Hematopoietic multipotent progenitor cell treated with erythropoietin and hydrocortisone succinate and interleukin-3 and kit ligand, for 8 days (in vitro differentiated cells): ENCODE measurements around the gene KCNMA1.

Experiments
- DNase-seq: peaks from one replicate; pipeline ENCODE4 v3.0.0-alpha.2; 2015

The KCNMA1 gene

DNA sequence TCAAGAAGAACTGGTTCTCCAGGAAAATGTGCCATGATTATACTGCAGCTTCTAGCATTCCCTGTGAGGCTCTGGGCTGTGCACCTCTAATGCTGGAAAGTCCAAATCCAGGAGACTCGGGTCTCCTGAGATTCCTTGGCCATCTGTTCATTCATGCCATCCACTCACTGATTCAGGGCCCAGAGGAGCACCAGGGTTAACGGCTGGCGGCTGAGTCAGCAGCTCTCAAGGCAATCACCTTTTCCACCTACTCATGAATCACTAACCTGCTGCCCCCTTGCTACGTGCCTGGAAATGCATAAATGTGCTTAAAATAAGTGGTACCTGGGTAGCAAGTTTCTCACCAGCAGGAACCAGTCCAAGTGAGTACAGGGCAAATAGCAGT, 132.7 kb downstream of the KCNMA1 start:
- no peak for DNase-seq

DNA sequence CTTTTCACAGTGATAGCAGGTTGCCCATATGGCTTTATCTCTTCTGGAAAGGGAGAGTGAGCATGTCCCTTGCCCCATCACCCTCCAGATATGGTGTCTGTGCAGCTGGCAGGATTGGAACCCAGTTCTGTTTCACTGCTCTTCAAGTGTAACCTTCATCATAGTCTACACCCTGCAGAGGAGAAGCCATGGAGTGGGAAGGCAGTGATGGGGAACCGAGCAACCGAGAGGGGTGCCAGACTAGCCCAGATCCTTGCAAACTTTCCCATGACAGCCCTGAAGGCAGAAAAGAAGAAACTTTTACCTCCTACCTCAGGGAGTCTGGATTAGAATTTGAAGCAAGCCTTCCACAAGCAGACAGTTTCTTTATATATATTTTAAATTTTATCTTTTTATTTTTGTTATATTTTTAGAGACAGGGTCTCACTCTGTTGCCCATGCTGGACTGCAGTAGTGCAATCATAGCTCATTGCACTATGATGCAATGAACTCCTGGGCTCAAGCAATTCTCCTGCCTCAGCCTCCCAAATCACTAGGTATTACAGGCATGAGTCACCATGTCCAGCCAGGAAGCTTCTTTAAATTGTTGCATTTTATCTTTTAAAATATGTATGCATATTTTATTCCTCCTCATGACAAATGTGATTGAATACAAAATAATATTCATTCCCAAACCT, 133.3 kb downstream of the KCNMA1 start:
- DNase-seq, result no peak

DNA sequence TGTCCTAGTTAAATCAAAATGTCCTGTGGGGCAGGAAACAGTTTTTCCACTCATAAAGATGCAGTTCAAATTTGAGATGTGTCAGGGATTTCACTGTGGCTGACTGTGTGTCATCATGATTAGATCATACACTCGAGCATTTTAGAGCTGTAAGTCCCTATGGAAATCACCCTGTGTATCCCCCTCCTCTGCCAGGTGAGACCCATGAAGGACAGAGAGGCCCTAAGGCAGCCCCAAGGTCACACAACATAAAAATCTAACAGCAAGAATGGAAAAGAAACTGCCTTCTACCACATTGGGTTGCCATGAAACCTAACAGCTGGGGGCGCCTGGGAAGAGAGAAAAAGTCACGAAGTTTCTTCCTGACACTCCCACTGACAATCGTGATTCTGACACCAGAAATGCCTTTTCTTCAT, 135.8 kb downstream of the KCNMA1 start:
- DNase-seq, result no peak

- DNase-seq, result no peak
These were observed 136.3 kb downstream of the KCNMA1 start for GRCh38 chr10:77501152-77501845.

DNA sequence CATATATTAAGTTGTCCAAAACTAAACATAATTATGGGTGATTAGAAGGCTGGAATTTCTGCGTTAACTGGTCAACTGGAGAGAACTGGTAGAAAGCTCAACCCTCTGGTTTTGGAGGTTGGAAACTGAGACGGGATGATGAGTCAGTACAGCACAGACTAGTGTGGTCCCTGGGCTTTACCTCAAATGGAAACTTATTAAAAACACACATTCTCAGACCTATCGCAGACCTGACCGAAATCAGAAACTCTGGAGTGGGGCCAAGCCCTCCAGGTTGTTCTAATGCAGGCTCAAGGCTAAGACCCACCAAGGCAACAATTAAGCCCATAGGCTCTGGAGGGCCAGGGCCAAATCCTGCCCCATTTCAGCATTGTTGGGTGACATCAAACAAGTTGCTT, 136.9 kb downstream of the KCNMA1 start:
- no peak for DNase-seq

GRCh38 chr10:77498829-77499228, 138.8 kb downstream of the KCNMA1 start:
- no peak for DNase-seq

DNA sequence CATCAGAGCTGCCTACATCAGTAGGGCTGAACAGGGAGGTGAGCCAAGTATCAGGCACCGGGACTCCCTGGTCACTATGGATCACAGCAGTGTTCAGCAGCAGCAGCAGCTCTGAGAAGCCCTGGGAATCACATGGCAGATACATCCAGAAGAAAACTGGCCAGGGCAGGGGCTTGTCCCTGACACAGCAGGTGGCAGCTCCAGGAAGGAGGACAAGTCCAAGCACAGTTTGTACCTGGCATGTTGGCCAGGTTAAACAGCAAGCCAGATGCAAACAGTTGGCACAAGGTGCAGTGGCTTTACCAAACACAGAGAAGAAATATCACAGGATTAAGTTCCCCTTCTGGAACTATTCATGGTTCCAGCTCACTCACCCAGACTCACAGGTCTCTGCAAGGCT, 139.4 kb downstream of the KCNMA1 start:
- DNase-seq, result no peak

- no peak for DNase-seq
These were observed 139.9 kb downstream of the KCNMA1 start for GRCh38 chr10:77497748-77498147.

- no peak for DNase-seq
These were observed 140.6 kb downstream of the KCNMA1 start for GRCh38 chr10:77496941-77497420.

DNA sequence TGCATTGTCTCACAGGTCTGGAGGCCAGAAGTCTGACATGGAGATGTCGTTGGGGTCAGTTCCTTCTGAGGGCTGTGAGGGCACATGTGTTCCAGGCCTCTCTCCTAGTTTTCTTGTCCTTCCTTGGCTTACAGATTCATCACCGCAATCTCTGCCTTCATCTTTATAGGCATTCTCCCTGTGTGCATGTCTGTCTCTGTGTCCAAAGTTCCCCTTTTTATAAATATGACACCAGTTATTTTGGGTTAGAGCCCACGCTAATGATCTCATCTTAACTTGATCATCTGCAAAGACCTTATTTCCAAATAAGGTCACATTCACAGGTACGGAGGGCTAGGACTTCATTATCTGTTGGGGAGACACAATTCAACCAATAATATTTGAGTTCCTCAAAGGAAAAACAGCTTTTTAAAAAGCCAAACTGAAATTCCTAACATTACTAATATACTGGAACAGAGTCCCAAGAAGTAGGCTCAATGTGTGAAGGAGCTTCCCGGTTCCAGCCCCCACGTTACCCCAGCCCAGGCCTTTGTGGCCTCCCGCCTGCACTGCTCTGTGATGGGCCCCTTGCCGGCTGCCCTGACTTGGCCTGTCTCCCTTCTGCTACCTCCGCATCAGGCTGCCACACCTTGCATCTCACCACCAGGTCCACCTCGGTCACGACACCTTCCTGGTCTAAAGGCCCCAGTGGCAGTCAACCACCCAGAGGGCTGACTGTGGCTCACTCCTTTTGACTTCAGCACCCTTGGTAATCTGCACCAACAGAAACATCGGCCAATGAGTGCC, 142.7 kb downstream of the KCNMA1 start:
- DNase-seq, result no peak

GRCh38 chr10:77494327-77494726, 143.3 kb downstream of the KCNMA1 start:
- DNase-seq, result no peak

- no peak for DNase-seq
These were observed 143.8 kb downstream of the KCNMA1 start for GRCh38 chr10:77493851-77494261.

GRCh38 chr10:77493239-77493806, 144.3 kb downstream of the KCNMA1 start:
- DNase-seq, result no peak

- DNase-seq, result no peak
These were observed 145.1 kb downstream of the KCNMA1 start for GRCh38 chr10:77492368-77492994.

GRCh38 chr10:77490534-77491314, 146.9 kb downstream of the KCNMA1 start:
- no peak for DNase-seq

GRCh38 chr10:77486517-77486916, 151.1 kb downstream of the KCNMA1 start:
- no peak for DNase-seq

GRCh38 chr10:77485847-77486246, 151.8 kb downstream of the KCNMA1 start:
- DNase-seq, result no peak

- no peak for DNase-seq
These were observed 155.5 kb downstream of the KCNMA1 start for GRCh38 chr10:77482072-77482471.

GRCh38 chr10:77479586-77479985, 158.0 kb downstream of the KCNMA1 start:
- DNase-seq, result no peak

DNA sequence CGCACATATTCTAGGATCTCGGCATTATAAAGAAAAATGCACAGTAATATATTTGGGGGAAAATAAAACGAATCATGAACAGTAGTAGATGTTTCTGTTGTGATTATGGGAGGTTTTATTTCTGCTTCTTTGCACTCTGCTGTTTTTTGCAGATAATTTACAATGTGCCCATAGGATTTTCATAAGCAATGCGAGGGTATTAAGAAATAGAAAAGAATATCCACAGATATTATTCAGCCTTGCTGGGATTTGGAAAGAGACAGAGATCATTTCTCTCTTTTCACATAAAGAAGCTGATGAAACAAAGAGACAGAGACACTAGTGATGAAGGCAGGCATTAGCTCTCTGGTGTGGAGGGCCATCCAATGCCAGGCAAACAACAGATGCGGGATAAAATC, 158.6 kb downstream of the KCNMA1 start:
- DNase-seq, result no peak

DNA sequence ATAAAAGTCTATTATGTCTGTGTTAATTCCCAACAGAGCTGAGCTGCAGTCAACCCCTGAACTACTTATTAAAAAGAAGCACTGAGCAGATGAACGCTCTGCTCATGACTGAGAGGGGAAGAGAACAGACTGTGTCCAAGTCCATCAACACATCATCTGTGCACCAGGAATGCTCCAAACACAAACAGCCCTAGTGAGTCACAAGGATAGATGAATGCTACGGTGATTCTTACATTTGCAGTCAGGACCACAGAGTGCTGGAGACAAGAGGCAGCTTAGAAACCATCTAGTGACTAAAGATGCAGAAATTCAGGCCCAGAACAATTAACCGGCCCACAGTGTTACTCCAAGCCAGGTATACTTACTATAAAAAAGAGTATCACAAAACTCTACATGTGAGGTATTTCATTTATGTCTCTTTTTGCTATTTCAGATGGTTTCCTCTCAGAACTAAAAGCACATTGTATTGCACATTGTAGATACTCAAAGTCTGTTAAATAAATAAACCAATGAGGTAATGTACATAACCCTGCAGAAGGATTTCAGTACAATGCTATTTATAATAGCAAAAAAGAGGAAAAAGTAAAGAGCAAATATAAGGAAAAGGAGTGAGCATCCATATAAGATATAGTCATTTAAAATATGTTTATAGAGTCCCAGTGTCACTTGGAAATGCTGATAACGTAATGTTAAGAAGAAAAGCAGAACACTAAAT, 159.2 kb downstream of the KCNMA1 start:
- DNase-seq, result no peak
